Caco-2 (cell line): ENCODE measurements around the gene MYH15. TPM values are rescaled to one million over a fixed set of nuclear protein-coding genes. Genes with fewer than 3 reads are reported as not detected.

Source experiments
- BruUV-seq: library from RNA; stranded (reverse); fragments of 400-500 nt; replicated peaks from 2 replicates; lab custom pipeline; 2021; lab: Mats Ljungman, UMichigan
- CTCF ChIA-PET: fragments of 300-600 bp; sonication (Branson Sonifier 250); formaldehyde crosslinking; loops from one replicate; lab custom pipeline; 2022; ENCODE audit warnings: antibody characterized with exemption; lab: Charles Lee
- POLR2A ChIA-PET: fragments of 300-600 bp; sonication (Branson Sonifier 250); formaldehyde crosslinking; loops from one replicate; lab custom pipeline; 2022; ENCODE audit warnings: antibody characterized with exemption; lab: Charles Lee
- DNase-seq, 2 experiments: peaks; one replicate each; pipeline versions ENCODE4 v3.0.0 to v3.0.0-alpha.2; 2020 to 2022
- H3K27me3 ChIP-seq: replicated peaks from 2 replicates; pipeline ENCODE4 v1.6.0; 2011; ENCODE audit warnings: low read length; ENCODE audit not compliant: control insufficient read depth, insufficient read depth
- H3K36me3 ChIP-seq: 2 replicates; pipeline ENCODE4 v1.5.1; 2011; ENCODE audit warnings: low read length; ENCODE audit not compliant: control insufficient read depth, insufficient read depth
- H3K4me1 ChIP-seq: fragments of 250-450 bp; sonication (Bioruptor Pico); 2 replicates; pipeline ENCODE4 v1.5.1; 2020; ENCODE audit warnings: mild to moderate bottlenecking
- H3K4me3 ChIP-seq: 2 replicates; pipeline ENCODE4 v1.5.1; 2011; ENCODE audit warnings: low read depth, mild to moderate bottlenecking, control low read depth, low read length
- H3K9me3 ChIP-seq: fragments of 250-450 bp; sonication (Bioruptor Pico); 2 replicates; pipeline ENCODE4 v1.5.1; 2020; ENCODE audit warnings: mild to moderate bottlenecking, moderate library complexity
- H3K27ac Mint-ChIP-seq: one replicate; pipeline ENCODE4 v1.8.0; 2022; ENCODE audit warnings: mixed read lengths; ENCODE audit not compliant: unreplicated experiment
- H3K27me3 Mint-ChIP-seq: one replicate; pipeline ENCODE4 v1.8.0; 2022; ENCODE audit warnings: mixed read lengths; ENCODE audit not compliant: insufficient read depth, unreplicated experiment
- H3K36me3 Mint-ChIP-seq: one replicate; pipeline ENCODE4 v1.8.0; 2022; ENCODE audit warnings: mild to moderate bottlenecking, mixed read lengths; ENCODE audit not compliant: insufficient read depth, unreplicated experiment
- H3K4me1 Mint-ChIP-seq: one replicate; pipeline ENCODE4 v1.8.0; 2022; ENCODE audit warnings: low read depth, mixed read lengths; ENCODE audit not compliant: unreplicated experiment
- H3K4me3 Mint-ChIP-seq: one replicate; pipeline ENCODE4 v1.8.0; 2022; ENCODE audit warnings: mild to moderate bottlenecking, moderate library complexity, mixed read lengths; ENCODE audit not compliant: unreplicated experiment
- H3K9me3 Mint-ChIP-seq: one replicate; pipeline ENCODE4 v1.8.0; 2022; ENCODE audit warnings: mixed read lengths; ENCODE audit not compliant: unreplicated experiment
- intact Hi-C: fragments of 100-400 bp; cut with micrococcal nuclease; formaldehyde crosslinking; loops from one replicate; pipeline ENCODE4 v1.10.0; 2022; ENCODE audit not compliant: unreplicated experiment
- total RNA-seq: library from RNA; stranded (reverse); gene quantifications from 2 replicates; pipeline ENCODE4 v1.2.3, GENCODE V29; 2022
- TF ChIP-seq, protein P1 (sequence below), 2 experiments: fragments of 200-600 bp in 1 of 2; IDR thresholded peaks; 1 replicate in 1 of 2; 2 replicates in 1 of 2; pipeline versions ENCODE4 v1.5.1 to v1.8.0; 2011 to 2022; ENCODE audit warnings: antibody characterized with exemption in 1 of 2, control low read depth in 1 of 2, inconsistent platforms in 1 of 2, low read depth in 1 of 2, low read length in 1 of 2, mild to moderate bottlenecking in 1 of 2, moderate library complexity in 1 of 2; ENCODE audit not compliant: insufficient read depth in 1 of 2, severe bottlenecking in 1 of 2, unreplicated experiment in 1 of 2

Gene MYH15
- total RNA-seq, 1 experiment from 2014 or later: 0.25 TPM

DNA sequence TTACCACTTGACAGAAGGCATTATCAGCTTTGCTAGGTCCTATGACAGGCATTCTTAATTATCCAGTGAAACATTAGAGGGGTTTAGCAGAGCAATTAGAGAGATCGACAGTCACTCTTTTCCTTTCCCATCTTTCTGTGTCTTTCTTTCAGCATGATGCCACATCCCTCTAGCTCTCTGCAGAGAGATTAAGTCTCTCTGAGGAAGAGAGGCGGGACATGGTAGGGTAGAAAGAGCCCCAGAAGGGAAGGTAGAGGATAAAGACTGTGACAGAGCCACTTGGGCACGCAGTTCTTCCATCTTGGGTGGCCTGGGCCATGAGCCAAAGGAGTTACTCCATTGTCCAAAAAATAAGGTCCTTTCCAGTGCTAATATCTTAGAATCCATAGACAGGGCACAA is 158.2 kb downstream of the MYH15 start:
- TF ChIP-seq, protein P1, sequence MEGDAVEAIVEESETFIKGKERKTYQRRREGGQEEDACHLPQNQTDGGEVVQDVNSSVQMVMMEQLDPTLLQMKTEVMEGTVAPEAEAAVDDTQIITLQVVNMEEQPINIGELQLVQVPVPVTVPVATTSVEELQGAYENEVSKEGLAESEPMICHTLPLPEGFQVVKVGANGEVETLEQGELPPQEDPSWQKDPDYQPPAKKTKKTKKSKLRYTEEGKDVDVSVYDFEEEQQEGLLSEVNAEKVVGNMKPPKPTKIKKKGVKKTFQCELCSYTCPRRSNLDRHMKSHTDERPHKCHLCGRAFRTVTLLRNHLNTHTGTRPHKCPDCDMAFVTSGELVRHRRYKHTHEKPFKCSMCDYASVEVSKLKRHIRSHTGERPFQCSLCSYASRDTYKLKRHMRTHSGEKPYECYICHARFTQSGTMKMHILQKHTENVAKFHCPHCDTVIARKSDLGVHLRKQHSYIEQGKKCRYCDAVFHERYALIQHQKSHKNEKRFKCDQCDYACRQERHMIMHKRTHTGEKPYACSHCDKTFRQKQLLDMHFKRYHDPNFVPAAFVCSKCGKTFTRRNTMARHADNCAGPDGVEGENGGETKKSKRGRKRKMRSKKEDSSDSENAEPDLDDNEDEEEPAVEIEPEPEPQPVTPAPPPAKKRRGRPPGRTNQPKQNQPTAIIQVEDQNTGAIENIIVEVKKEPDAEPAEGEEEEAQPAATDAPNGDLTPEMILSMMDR (IDR thresholded peaks at IDR 0.05; ENCODE audit: insufficient read depth in 1 of 2, low read depth in 1 of 2, low read length in 1 of 2, severe bottlenecking in 1 of 2, unreplicated experiment in 1 of 2): no peak
- Mint-ChIP-seq H3K36me3 (no peaks in the 10 kb centered on the region), H3K27ac (no peak overlapping the region), H3K9me3 (no peaks in the 10 kb centered on the region), H3K4me1 (peaks cover 3% of the 10 kb centered on the region), H3K27me3 (no peaks in the 10 kb centered on the region), H3K4me3 (no peak overlapping the region)
- no peak overlapping the region for H3K4me3 ChIP-seq
- no TSS peak for BruUV-seq
- POLR2A ChIA-PET: no interaction called here
- no peaks in the 10 kb centered on the region for H3K9me3 ChIP-seq
- CTCF ChIA-PET: no interaction called here
- no peaks in the 10 kb centered on the region for H3K4me1 ChIP-seq
- H3K27me3 ChIP-seq: no peaks in the 10 kb centered on the region
- no peaks in the 10 kb centered on the region for H3K36me3 ChIP-seq
- no peak for DNase-seq
- intact Hi-C loops: no loop called here

DNA sequence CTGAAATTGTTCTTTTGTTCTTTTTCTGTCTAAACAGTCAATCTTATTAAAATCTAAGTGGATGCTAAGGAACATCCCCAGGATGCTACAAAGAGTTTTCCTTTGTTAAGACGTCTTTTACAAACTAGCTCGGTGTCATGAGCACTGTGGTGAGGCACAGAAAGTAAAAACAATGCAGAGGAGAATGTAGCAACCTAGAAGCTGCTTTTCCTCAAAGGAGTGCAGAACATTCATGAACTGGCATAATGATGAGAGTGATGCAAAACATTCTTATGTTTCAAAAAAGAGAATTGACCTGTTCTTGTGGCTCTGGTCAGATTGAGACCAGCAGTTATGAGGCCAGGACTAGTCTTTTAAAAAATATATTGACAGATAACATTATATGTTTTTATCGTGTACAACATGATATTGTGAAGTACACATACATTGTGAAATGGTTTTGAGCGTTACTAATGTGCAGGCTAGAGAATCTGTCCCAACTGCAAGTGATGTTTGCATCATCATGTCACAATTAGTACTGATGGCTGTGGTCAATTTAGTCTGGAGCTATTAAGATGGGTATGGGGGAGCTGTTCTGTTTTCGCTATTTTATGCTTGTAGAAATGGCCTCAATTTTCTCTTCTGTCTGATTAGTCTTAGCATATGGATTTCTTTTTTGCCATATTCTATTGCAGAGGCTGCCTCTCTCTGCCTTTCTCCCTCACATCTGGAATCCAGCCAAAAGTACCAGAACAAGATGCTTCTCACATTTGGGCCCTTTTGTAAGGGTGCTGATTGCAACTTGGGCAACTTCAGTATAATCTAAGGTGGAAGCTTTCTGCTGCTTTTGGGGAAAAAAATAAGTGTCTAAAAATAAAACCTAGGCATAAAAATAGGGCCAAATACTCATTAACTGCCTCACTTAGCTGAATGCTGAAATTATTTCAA is 163.8 kb downstream of the MYH15 start:
- BruUV-seq: no TSS peak
- no peaks in the 10 kb centered on the region for H3K9me3 ChIP-seq
- no peak for DNase-seq
- Mint-ChIP-seq H3K27ac (no peak overlapping the region), H3K4me3 (no peak overlapping the region), H3K27me3 (no peaks in the 10 kb centered on the region), H3K36me3 (no peaks in the 10 kb centered on the region), H3K4me1 (no peaks in the 10 kb centered on the region), H3K9me3 (no peaks in the 10 kb centered on the region)
- CTCF ChIA-PET: no interaction called here
- intact Hi-C loops: no loop called here
- H3K4me1 ChIP-seq: no peaks in the 10 kb centered on the region
- no peaks in the 10 kb centered on the region for H3K36me3 ChIP-seq
- POLR2A ChIA-PET: no interaction called here
- TF ChIP-seq, protein P1 (IDR thresholded peaks at IDR 0.05; ENCODE audit: insufficient read depth in 1 of 2, low read depth in 1 of 2, low read length in 1 of 2, severe bottlenecking in 1 of 2, unreplicated experiment in 1 of 2): no peak
- no peaks in the 10 kb centered on the region for H3K27me3 ChIP-seq
- no peak overlapping the region for H3K4me3 ChIP-seq

DNA sequence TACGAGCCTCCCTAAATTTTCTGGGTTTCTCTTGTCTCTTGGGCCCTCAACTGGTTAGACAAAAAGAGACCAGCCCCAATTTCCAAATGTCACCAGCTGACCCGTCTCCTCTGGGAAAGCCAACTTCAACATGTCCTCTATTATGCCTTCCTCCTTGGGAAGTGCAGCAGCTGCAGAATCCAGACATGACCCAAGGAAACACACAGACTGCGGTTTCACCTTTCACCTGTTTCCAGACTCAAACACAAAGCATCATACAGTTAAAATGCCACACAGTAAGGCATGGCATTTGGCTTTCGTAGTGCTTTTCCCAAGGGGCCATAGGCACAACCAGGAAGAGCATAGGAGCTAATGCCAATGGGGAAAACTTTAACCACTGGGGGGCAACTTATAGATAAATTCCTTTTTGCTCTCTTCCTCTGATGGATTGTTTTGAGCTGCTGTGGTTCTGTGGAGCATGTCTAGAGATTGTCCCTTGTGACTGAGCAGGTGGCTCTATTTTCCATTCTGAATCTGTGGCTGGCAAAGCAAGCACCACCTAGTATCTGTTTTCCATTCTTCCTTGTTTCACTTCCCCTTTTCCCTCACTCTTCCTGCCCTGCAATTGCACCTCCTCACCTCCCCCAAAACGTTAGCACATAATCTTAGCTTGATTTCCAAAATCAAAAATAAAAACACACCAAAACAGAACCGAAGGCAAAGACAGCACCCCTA is 164.7 kb downstream of the MYH15 start:
- Mint-ChIP-seq H3K9me3 (no peaks in the 10 kb centered on the region), H3K27me3 (no peaks in the 10 kb centered on the region), H3K27ac (no peak overlapping the region), H3K4me3 (no peak overlapping the region), H3K36me3 (no peaks in the 10 kb centered on the region), H3K4me1 (no peaks in the 10 kb centered on the region)
- no peaks in the 10 kb centered on the region for H3K9me3 ChIP-seq
- no peaks in the 10 kb centered on the region for H3K36me3 ChIP-seq
- no peak overlapping the region for H3K4me3 ChIP-seq
- TF ChIP-seq, protein P1 (IDR thresholded peaks at IDR 0.05; ENCODE audit: insufficient read depth in 1 of 2, low read depth in 1 of 2, low read length in 1 of 2, severe bottlenecking in 1 of 2, unreplicated experiment in 1 of 2): no peak
- no peaks in the 10 kb centered on the region for H3K27me3 ChIP-seq
- ChIA-PET CTCF (no interaction called here), POLR2A (no interaction called here)
- no peak for DNase-seq
- intact Hi-C loops: no loop called here
- BruUV-seq: no TSS peak
- no peaks in the 10 kb centered on the region for H3K4me1 ChIP-seq
